ENCODE measurements around the gene SLC44A4.

DNA sequence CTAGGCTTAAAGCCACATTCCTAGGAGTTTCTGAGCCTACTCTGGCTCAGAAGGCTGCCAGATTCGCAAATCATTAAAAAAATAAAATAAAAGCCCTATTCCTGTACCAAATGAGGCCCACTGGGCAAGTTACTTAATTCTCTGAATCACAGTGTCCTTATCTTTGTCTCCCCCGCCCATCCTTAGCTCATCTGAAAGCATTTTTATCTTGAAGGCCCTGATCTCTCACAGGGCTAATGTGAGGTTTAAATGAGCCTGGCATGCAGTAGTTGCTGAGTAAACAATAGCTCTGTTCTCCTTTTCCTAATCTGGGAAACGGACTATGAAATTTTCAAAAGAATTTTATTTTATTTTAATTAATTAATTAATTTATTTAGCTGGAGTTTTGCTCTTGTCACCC, 25.2 kb upstream of the SLC44A4 start:
- TF ChIP-seq, protein P1, sequence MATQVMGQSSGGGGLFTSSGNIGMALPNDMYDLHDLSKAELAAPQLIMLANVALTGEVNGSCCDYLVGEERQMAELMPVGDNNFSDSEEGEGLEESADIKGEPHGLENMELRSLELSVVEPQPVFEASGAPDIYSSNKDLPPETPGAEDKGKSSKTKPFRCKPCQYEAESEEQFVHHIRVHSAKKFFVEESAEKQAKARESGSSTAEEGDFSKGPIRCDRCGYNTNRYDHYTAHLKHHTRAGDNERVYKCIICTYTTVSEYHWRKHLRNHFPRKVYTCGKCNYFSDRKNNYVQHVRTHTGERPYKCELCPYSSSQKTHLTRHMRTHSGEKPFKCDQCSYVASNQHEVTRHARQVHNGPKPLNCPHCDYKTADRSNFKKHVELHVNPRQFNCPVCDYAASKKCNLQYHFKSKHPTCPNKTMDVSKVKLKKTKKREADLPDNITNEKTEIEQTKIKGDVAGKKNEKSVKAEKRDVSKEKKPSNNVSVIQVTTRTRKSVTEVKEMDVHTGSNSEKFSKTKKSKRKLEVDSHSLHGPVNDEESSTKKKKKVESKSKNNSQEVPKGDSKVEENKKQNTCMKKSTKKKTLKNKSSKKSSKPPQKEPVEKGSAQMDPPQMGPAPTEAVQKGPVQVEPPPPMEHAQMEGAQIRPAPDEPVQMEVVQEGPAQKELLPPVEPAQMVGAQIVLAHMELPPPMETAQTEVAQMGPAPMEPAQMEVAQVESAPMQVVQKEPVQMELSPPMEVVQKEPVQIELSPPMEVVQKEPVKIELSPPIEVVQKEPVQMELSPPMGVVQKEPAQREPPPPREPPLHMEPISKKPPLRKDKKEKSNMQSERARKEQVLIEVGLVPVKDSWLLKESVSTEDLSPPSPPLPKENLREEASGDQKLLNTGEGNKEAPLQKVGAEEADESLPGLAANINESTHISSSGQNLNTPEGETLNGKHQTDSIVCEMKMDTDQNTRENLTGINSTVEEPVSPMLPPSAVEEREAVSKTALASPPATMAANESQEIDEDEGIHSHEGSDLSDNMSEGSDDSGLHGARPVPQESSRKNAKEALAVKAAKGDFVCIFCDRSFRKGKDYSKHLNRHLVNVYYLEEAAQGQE (IDR thresholded peaks at IDR 0.05; ENCODE audit: insufficient read depth in 1 of 2, low read depth in 2 of 2, low read length in 2 of 2), result no peak
- no peak for TF ChIP-seq POLR2AphosphoS5 (IDR thresholded peaks at IDR 0.05; ENCODE audit: low read depth, low read length)

Data from PFSK-1 (cell line).